Measurements from ENCODE around the gene RDH14.

The RDH14 gene, protein sequence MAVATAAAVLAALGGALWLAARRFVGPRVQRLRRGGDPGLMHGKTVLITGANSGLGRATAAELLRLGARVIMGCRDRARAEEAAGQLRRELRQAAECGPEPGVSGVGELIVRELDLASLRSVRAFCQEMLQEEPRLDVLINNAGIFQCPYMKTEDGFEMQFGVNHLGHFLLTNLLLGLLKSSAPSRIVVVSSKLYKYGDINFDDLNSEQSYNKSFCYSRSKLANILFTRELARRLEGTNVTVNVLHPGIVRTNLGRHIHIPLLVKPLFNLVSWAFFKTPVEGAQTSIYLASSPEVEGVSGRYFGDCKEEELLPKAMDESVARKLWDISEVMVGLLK

DNA sequence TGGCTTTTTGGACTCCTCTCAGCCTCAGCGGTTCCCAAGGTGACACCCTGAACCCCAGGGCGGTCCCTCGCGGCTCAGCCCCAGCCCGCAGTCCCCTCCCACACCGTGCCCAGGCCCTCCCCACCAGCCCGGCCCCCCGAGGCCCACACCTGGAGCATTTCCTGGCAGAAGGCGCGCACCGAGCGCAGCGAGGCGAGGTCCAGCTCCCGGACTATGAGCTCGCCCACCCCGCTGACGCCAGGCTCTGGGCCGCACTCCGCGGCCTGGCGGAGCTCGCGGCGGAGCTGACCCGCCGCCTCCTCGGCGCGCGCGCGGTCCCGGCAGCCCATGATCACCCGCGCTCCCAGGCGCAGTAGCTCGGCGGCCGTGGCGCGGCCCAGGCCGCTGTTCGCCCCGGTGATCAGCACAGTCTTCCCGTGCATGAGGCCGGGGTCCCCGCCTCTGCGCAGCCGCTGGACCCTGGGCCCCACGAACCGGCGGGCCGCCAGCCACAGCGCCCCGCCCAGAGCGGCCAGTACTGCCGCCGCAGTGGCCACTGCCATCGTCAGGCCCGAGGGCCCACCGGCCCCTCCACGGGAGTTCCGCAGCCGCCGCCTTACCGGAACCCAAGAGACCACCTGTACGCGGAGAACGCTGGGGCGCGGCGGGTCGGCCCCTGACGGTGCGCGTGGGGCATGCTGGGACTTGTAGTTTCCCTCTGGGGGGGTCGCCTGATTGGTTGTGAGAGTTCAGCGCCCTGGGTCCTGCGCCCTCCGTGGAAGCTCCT, at the start of gene RDH14:
Gene RDH14, minus strand, starts transcription at position 623 of the 766 bp plus-strand sequence. Its CDS starts 81 bp downstream, at position 542.
- ChIA-PET CTCF (no interaction called here), POLR2A (interaction anchor here (0.6 to 1.2 kb wide), 6 partner anchors 10 to 671 kb away, joined by 3 to 15 read pairs (median 4); no protein-coding TSS in a partner anchor)
- peaks cover 5 to 19% of the 10 kb centered on the region in 2 experiments; a peak in 2 of 3 replicates for H3K36me3 ChIP-seq (ENCODE audit: control insufficient read depth in 2 of 2, insufficient read depth in 1 of 2, low read length in 2 of 2)
- no peaks in the 10 kb centered on the region for H3K9me3 ChIP-seq (ENCODE audit: control insufficient read depth, insufficient read depth, low read depth, low read length)
- peak within 1 kb of the TSS; percentile 90 for H3K27ac ChIP-seq (ENCODE audit: extremely low read depth, low read depth, low read length)
- peak within 1 kb of the TSS; percentile 58 for H3K4me3 ChIP-seq (ENCODE audit: low read depth, low read length)
- peaks cover 3% of the 10 kb centered on the region; the same call in 1 of the 2 replicates for H3K4me1 ChIP-seq (ENCODE audit: control insufficient read depth, insufficient read depth, low read length)
- TF ChIP-seq CTCF (tag by site-specific recombination; IDR thresholded peaks at IDR 0.05) = peak; percentile 20; the same call in 1 of the 2 replicates
- peak; percentile 59 for TF ChIP-seq ZBTB11 (tag by site-specific recombination; conservative IDR thresholded peaks at IDR 0.05; ENCODE audit: low read depth)
- TF ChIP-seq ZNF561 (tag by site-specific recombination; IDR thresholded peaks at IDR 0.05; ENCODE audit: borderline replicate concordance) = peak; percentile 43; the same call in 1 of the 2 replicates
- TF ChIP-seq, protein P1, sequence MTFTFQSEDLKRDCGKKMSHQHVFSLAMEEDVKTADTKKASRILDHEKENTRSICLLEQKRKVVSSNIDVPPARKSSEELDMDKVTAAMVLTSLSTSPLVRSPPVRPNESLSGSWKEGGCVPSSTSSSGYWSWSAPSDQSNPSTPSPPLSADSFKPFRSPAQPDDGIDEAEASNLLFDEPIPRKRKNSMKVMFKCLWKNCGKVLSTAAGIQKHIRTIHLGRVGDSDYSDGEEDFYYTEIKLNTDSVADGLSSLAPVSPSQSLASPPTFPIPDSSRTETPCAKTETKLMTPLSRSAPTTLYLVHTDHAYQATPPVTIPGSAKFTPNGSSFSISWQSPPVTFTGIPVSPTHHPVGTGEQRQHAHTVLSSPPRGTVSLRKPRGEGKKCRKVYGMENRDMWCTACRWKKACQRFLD (tag by site-specific recombination; IDR thresholded peaks at IDR 0.05) = no peak
- 0 out of 2 replicates have a peak, but pooled peaks have one; percentile 32 for TF ChIP-seq MEIS1 (CRISPR knock-in tag; IDR thresholded peaks at IDR 0.05; ENCODE audit: borderline replicate concordance)
- TF ChIP-seq, protein P2, sequence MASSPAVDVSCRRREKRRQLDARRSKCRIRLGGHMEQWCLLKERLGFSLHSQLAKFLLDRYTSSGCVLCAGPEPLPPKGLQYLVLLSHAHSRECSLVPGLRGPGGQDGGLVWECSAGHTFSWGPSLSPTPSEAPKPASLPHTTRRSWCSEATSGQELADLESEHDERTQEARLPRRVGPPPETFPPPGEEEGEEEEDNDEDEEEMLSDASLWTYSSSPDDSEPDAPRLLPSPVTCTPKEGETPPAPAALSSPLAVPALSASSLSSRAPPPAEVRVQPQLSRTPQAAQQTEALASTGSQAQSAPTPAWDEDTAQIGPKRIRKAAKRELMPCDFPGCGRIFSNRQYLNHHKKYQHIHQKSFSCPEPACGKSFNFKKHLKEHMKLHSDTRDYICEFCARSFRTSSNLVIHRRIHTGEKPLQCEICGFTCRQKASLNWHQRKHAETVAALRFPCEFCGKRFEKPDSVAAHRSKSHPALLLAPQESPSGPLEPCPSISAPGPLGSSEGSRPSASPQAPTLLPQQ (tag by site-specific recombination; IDR thresholded peaks at IDR 0.05) = peak; percentile 90
- peak; percentile 63 for TF ChIP-seq ZIC2 (tag by site-specific recombination; IDR thresholded peaks at IDR 0.05)
- no peak for TF ChIP-seq ZNF391 (tag by site-specific recombination; IDR thresholded peaks at IDR 0.05; ENCODE audit: borderline replicate concordance, low read depth)
- no peak for TF ChIP-seq ZNF473 (tag by site-specific recombination; IDR thresholded peaks at IDR 0.05)
- TF ChIP-seq KLF10 (tag by site-specific recombination; IDR thresholded peaks at IDR 0.05) = no peak
- TF ChIP-seq ZNF112 (tag by site-specific recombination; IDR thresholded peaks at IDR 0.05) = no peak
- TF ChIP-seq ZNF792 (tag by site-specific recombination; IDR thresholded peaks at IDR 0.05) = no peak
- no peak for TF ChIP-seq ZNF610 (tag by site-specific recombination; IDR thresholded peaks at IDR 0.05; ENCODE audit: borderline replicate concordance)
- TF ChIP-seq ZXDB (tag by site-specific recombination; IDR thresholded peaks at IDR 0.05) = peak; percentile 82
- peak; percentile 70; the same call in 1 of the 2 replicates for TF ChIP-seq ZBTB17 (tag by site-specific recombination; IDR thresholded peaks at IDR 0.05)
- peak; percentile 59 for TF ChIP-seq ZBTB8A (tag by site-specific recombination; IDR thresholded peaks at IDR 0.05)
- TF ChIP-seq OVOL3 (tag by site-specific recombination; IDR thresholded peaks at IDR 0.05) = no peak
- peak; percentile 66 for TF ChIP-seq SP2 (tag by site-specific recombination; IDR thresholded peaks at IDR 0.05)
- TF ChIP-seq ZNF623 (tag by site-specific recombination; IDR thresholded peaks at IDR 0.05) = no peak
- peak; percentile 47; the same call in 1 of the 2 replicates for TF ChIP-seq ZBTB7A (tag by site-specific recombination; IDR thresholded peaks at IDR 0.05; ENCODE audit: low read depth)
- peak; percentile 65; the same call in 1 of the 2 replicates for TF ChIP-seq KLF8 (tag by site-specific recombination; IDR thresholded peaks at IDR 0.05)
- TF ChIP-seq, protein P3, sequence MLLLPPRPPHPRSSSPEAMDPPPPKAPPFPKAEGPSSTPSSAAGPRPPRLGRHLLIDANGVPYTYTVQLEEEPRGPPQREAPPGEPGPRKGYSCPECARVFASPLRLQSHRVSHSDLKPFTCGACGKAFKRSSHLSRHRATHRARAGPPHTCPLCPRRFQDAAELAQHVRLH (tag by site-specific recombination; IDR thresholded peaks at IDR 0.05) = peak; percentile 34; the same call in 1 of the 2 replicates
- peak; percentile 95 for TF ChIP-seq ZNF76 (tag by site-specific recombination; IDR thresholded peaks at IDR 0.05; ENCODE audit: borderline replicate concordance, low read depth)

Data from HEK293 (cell line).